ENCODE results near the gene PROS1.

DNA sequence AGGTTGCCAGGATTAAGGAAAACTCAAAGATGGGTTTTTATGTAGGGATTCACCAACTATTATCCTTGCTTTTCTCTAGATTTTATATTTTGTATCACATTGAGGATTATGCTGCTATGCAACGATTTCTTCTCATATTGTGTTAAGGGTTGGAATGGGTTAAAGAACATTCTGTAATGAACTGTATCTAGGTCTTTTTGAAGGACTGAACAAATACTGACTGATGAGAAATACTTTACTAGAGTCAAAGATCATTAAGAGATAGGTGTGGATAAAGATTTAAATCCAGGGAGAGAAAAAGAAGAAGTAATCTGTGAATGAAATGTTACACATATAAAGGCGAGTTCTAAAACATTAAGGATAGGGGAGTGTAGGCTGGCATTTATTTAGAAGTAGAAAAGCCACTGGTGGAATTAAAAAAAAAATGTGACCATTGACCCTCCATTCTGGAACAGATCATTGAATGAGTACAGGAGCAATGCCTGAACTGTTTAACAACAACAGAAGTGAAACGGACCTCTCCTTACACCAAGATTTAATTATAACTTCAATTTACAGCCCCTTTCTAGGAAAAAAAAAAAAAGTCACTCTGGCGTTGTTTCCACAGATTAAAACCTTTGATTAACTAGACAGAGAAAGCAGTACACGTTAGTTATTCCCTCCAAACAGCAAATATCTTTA, 39.2 kb downstream of the PROS1 start:
- TF ChIP-seq CBX8 (IDR thresholded peaks at IDR 0.05) (no peak), RARB (CRISPR knock-in tag; IDR thresholded peaks at IDR 0.05) (no peak), CHD2 (IDR thresholded peaks at IDR 0.05; ENCODE audit: low read length, partially characterized antibody) (no peak)
- TF ChIP-seq, protein P1, sequence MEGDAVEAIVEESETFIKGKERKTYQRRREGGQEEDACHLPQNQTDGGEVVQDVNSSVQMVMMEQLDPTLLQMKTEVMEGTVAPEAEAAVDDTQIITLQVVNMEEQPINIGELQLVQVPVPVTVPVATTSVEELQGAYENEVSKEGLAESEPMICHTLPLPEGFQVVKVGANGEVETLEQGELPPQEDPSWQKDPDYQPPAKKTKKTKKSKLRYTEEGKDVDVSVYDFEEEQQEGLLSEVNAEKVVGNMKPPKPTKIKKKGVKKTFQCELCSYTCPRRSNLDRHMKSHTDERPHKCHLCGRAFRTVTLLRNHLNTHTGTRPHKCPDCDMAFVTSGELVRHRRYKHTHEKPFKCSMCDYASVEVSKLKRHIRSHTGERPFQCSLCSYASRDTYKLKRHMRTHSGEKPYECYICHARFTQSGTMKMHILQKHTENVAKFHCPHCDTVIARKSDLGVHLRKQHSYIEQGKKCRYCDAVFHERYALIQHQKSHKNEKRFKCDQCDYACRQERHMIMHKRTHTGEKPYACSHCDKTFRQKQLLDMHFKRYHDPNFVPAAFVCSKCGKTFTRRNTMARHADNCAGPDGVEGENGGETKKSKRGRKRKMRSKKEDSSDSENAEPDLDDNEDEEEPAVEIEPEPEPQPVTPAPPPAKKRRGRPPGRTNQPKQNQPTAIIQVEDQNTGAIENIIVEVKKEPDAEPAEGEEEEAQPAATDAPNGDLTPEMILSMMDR (IDR thresholded peaks at IDR 0.05) = no peak
- TF ChIP-seq, protein P2, sequence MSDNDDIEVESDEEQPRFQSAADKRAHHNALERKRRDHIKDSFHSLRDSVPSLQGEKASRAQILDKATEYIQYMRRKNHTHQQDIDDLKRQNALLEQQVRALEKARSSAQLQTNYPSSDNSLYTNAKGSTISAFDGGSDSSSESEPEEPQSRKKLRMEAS (IDR thresholded peaks at IDR 0.05) = no peak
